Osteocyte (in vitro differentiated cells): Measurements from ENCODE around the gene RPEL1. TPM values are rescaled to one million over a fixed set of nuclear protein-coding genes. Genes with fewer than 3 reads are reported as not detected.
"Not testable (repeated sequence)": the region's sequence is repeated elsewhere in the genome, so short reads cannot be mapped to it uniquely, and the experiment has no call there.

Experiments
- DNase-seq: peaks from one replicate; pipeline ENCODE4 v3.0.0; 2021; ENCODE audit warnings: mixed read lengths; ENCODE audit not compliant: unreplicated experiment; ENCODE audit errors: extremely low spot score
- H3K27ac Mint-ChIP-seq: one replicate; pipeline ENCODE4 v1.8.0; 2021; ENCODE audit warnings: mild to moderate bottlenecking, mixed read lengths; ENCODE audit not compliant: unreplicated experiment
- H3K27me3 Mint-ChIP-seq: one replicate; pipeline ENCODE4 v1.8.0; 2021; ENCODE audit warnings: mixed read lengths; ENCODE audit not compliant: unreplicated experiment
- H3K36me3 Mint-ChIP-seq: one replicate; pipeline ENCODE4 v1.8.0; 2021; ENCODE audit warnings: mixed read lengths; ENCODE audit not compliant: unreplicated experiment
- H3K4me1 Mint-ChIP-seq: one replicate; pipeline ENCODE4 v1.8.0; 2021; ENCODE audit warnings: mixed read lengths; ENCODE audit not compliant: unreplicated experiment
- H3K4me3 Mint-ChIP-seq: one replicate; pipeline ENCODE4 v1.8.0; 2021; ENCODE audit warnings: mild to moderate bottlenecking, moderate library complexity, mixed read lengths; ENCODE audit not compliant: unreplicated experiment
- H3K9me3 Mint-ChIP-seq: one replicate; pipeline ENCODE4 v1.8.0; 2021; ENCODE audit warnings: mixed read lengths; ENCODE audit not compliant: unreplicated experiment
- total RNA-seq: library from RNA; stranded (reverse); gene quantifications from 2 replicates; pipeline ENCODE4 v1.2.1, GENCODE V29; 2021
- TF ChIP-seq, protein P1 (sequence below): fragments of 200-600 bp; sonication (generic); IDR thresholded peaks from 2 replicates; pipeline ENCODE4 v1.5.0; 2021; ENCODE audit warnings: antibody characterized with exemption, mild to moderate bottlenecking, moderate library complexity

The RPEL1 gene
- total RNA-seq, 1 donor from 2014 or later = not detected

DNA sequence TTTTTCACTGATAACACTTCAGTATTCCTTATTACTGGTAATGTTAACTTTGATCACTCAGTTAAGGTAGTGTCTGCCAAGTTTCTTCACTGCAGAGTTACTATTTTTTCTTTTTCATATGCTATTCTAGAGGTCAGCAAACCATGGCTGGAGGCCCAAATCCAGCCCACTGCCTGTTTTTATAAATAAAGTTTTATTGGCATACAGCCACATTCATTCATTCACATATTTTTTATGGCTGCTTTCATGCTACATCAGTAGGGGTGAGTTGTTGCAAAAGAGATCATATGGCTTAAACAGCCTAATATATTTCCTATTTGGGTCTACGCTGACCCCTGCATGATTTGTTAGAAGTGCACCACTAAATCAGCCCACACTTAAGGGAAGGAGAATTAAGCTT, 10.9 kb downstream of the RPEL1 start:
- H3K27me3 Mint-ChIP-seq = peaks cover under 1% of the 10 kb centered on the region
- H3K36me3 Mint-ChIP-seq = no peaks in the 10 kb centered on the region
- no peak overlapping the region for H3K27ac Mint-ChIP-seq
- peaks cover 8% of the 10 kb centered on the region for H3K9me3 Mint-ChIP-seq
- no peaks in the 10 kb centered on the region for H3K4me1 Mint-ChIP-seq
- H3K4me3 Mint-ChIP-seq = no peak overlapping the region
- TF ChIP-seq, protein P1, sequence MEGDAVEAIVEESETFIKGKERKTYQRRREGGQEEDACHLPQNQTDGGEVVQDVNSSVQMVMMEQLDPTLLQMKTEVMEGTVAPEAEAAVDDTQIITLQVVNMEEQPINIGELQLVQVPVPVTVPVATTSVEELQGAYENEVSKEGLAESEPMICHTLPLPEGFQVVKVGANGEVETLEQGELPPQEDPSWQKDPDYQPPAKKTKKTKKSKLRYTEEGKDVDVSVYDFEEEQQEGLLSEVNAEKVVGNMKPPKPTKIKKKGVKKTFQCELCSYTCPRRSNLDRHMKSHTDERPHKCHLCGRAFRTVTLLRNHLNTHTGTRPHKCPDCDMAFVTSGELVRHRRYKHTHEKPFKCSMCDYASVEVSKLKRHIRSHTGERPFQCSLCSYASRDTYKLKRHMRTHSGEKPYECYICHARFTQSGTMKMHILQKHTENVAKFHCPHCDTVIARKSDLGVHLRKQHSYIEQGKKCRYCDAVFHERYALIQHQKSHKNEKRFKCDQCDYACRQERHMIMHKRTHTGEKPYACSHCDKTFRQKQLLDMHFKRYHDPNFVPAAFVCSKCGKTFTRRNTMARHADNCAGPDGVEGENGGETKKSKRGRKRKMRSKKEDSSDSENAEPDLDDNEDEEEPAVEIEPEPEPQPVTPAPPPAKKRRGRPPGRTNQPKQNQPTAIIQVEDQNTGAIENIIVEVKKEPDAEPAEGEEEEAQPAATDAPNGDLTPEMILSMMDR = no peak
- no peak for DNase-seq

DNA sequence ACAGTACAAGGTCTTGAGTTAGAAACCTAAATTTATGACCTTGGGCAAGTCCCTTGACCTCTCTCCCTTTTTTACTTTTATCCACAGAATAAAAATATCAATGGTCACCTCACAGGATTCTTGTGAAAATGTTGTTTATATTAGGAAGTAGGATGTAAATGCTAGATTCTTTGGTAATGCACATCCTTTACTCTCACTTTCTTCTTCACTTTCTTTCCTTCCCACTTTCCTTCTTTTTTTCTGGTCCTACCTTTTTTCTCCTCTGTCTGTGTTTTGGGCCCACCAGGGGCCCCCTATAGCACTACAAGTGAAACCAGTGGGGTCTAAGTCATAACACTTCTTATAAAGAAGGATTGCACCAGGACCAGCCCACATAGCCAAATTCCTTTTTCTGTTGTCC, 12.1 kb downstream of the RPEL1 start:
- TF ChIP-seq, protein P1 = no peak
- Mint-ChIP-seq H3K27ac (no peak overlapping the region), H3K4me1 (no peaks in the 10 kb centered on the region), H3K4me3 (no peak overlapping the region), H3K27me3 (peaks cover 5% of the 10 kb centered on the region), H3K36me3 (no peaks in the 10 kb centered on the region), H3K9me3 (peaks cover 8% of the 10 kb centered on the region)
- no peak for DNase-seq

GRCh38 chr10:103258928-103259327, 13.2 kb downstream of the RPEL1 start:
- H3K27me3 Mint-ChIP-seq = peaks cover 12% of the 10 kb centered on the region
- H3K27ac Mint-ChIP-seq, H3K9me3 Mint-ChIP-seq, H3K4me3 Mint-ChIP-seq, H3K36me3 Mint-ChIP-seq, DNase-seq, H3K4me1 Mint-ChIP-seq: not testable (repeated sequence)

DNA sequence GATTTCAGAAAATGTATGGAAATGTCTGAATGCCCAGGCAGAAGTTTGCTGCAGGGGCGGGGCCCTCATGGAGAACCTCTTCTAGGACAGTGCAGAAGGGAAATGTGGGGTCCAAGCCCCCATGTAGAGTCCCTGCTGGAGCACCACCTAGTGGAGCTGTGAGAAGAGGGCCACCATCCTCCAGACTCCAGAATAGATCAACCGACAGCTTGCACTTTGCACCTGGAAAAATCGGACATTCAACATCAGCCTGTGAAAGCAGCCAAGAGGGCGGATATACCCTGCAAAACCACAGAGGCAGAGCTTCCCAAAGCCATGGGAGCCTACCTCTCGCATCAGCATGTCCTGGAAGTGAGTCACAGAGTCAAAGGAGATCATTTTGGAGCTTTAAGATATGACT, 14.3 kb downstream of the RPEL1 start:
- H3K27ac Mint-ChIP-seq = no peak overlapping the region
- H3K4me3 Mint-ChIP-seq = no peak overlapping the region
- peaks cover 14% of the 10 kb centered on the region for H3K27me3 Mint-ChIP-seq
- DNase-seq = no peak
- peaks cover 8% of the 10 kb centered on the region for H3K9me3 Mint-ChIP-seq
- no peaks in the 10 kb centered on the region for H3K4me1 Mint-ChIP-seq
- H3K36me3 Mint-ChIP-seq = no peaks in the 10 kb centered on the region
- TF ChIP-seq, protein P1 = no peak

- H3K27me3 Mint-ChIP-seq = peaks cover 27% of the 10 kb centered on the region
- no peak overlapping the region for H3K4me3 Mint-ChIP-seq
- no peak for DNase-seq
- H3K4me1 Mint-ChIP-seq = no peaks in the 10 kb centered on the region
- no peak overlapping the region for H3K27ac Mint-ChIP-seq
- TF ChIP-seq, protein P1 = no peak
- no peaks in the 10 kb centered on the region for H3K36me3 Mint-ChIP-seq
- peaks cover 8% of the 10 kb centered on the region for H3K9me3 Mint-ChIP-seq
These were observed 16.5 kb downstream of the RPEL1 start for GRCh38 chr10:103262229-103262628.
